HEK293 (cell line): ENCODE measurements around the gene GPATCH2.

ENCODE experiments used
- CTCF ChIP-seq: fragments of 450-650 bp; formaldehyde crosslinking; IDR thresholded peaks from 2 replicates; pipeline ENCODE4 v1.5.1; 2016; ENCODE audit warnings: missing biosample characterization, missing genetic modification characterization
- HOXA7 ChIP-seq: sonication (generic); formaldehyde crosslinking; IDR thresholded peaks from 2 replicates; pipeline ENCODE4 v1.8.1; 2022; ENCODE audit warnings: missing genetic modification reagents, borderline replicate concordance
- ZFP37 ChIP-seq: fragments of 450-650 bp; formaldehyde crosslinking; IDR thresholded peaks from 2 replicates; pipeline ENCODE4 v1.5.1; 2016; ENCODE audit warnings: missing biosample characterization, missing genetic modification characterization
- ZNF548 ChIP-seq: fragments of 450-650 bp; formaldehyde crosslinking; IDR thresholded peaks from 2 replicates; pipeline ENCODE4 v1.5.1; 2016; ENCODE audit warnings: missing biosample characterization, missing genetic modification characterization
- ZNF639 ChIP-seq: fragments of 450-650 bp; formaldehyde crosslinking; IDR thresholded peaks from 2 replicates; pipeline ENCODE4 v1.5.1; 2016; ENCODE audit warnings: missing biosample characterization, missing genetic modification characterization
- ZNF785 ChIP-seq: fragments of 450-650 bp; formaldehyde crosslinking; IDR thresholded peaks from 2 replicates; pipeline ENCODE4 v1.5.1; 2016; ENCODE audit warnings: missing biosample characterization, missing genetic modification characterization
- ZSCAN18 ChIP-seq: fragments of 450-650 bp; formaldehyde crosslinking; IDR thresholded peaks from 2 replicates; pipeline ENCODE4 v1.5.1; 2016; ENCODE audit warnings: missing biosample characterization, missing genetic modification characterization

GRCh38 chr1:217553949-217554509 lies 76.9 kb downstream of the GPATCH2 start:
- no peak for TF ChIP-seq ZNF639 (tag by site-specific recombination)
- no peak for TF ChIP-seq ZSCAN18 (tag by site-specific recombination)
- TF ChIP-seq ZNF548 (tag by site-specific recombination): no peak
- TF ChIP-seq ZNF785: no peak
- TF ChIP-seq ZFP37 (tag by site-specific recombination): no peak
- no peak for TF ChIP-seq HOXA7 (CRISPR knock-in tag)
- no peak for TF ChIP-seq CTCF (tag by site-specific recombination)
